GM12801 (cell line): ENCODE measurements around the gene GRIP2.

Experiments used
- TF ChIP-seq, protein P1 (sequence below): IDR thresholded peaks from one replicate; pipeline ENCODE4 v1.5.1; 2011; ENCODE audit warnings: control low read depth; ENCODE audit not compliant: insufficient read length; ENCODE audit errors: extremely low read depth

GRIP2 gene

DNA sequence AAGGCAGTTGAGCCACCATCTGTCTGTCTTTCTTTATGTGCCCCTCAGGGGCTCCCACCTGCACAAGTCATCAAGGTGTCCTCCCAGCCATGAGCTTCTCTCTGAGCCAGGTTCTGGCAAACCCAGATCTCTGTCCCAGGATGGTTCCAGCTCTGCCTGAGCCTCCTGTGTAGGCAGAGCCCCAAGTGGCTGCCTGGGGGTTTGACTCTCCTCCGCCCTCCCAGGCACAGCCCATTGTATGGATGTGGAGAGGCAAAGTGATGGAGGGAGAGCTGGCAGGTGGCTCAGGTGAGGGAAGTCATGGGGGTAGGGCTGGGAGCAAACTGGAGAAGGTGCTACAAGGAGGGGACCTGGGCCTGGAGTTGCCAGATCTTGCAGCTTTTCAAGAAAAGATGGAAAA lies 56.9 kb downstream of the GRIP2 start:
- TF ChIP-seq, protein P1, sequence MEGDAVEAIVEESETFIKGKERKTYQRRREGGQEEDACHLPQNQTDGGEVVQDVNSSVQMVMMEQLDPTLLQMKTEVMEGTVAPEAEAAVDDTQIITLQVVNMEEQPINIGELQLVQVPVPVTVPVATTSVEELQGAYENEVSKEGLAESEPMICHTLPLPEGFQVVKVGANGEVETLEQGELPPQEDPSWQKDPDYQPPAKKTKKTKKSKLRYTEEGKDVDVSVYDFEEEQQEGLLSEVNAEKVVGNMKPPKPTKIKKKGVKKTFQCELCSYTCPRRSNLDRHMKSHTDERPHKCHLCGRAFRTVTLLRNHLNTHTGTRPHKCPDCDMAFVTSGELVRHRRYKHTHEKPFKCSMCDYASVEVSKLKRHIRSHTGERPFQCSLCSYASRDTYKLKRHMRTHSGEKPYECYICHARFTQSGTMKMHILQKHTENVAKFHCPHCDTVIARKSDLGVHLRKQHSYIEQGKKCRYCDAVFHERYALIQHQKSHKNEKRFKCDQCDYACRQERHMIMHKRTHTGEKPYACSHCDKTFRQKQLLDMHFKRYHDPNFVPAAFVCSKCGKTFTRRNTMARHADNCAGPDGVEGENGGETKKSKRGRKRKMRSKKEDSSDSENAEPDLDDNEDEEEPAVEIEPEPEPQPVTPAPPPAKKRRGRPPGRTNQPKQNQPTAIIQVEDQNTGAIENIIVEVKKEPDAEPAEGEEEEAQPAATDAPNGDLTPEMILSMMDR, result no peak

DNA sequence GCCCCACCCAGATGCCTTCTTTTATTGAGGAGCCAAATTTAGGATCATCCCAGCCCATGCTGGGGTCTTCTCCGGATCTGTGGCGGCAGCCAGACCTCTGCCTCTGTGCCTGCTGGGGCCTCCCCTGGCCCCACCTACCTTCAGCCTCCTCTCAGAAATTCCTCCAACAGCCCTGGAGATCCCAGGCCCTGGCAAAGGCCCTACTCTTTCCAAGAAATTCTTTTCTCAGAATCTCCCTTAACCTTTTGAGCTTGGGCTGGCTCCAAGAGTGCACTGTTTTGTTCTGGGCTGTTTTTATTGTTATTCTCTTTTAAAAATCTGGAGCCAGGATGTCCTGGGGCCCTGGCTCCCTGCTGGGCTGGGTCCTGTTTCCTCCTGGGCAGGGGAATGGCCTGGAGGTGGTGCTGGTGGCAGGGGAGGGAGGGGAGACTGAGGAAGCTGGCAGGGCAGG lies 57.8 kb downstream of the GRIP2 start:
- TF ChIP-seq, protein P1, result no peak

DNA sequence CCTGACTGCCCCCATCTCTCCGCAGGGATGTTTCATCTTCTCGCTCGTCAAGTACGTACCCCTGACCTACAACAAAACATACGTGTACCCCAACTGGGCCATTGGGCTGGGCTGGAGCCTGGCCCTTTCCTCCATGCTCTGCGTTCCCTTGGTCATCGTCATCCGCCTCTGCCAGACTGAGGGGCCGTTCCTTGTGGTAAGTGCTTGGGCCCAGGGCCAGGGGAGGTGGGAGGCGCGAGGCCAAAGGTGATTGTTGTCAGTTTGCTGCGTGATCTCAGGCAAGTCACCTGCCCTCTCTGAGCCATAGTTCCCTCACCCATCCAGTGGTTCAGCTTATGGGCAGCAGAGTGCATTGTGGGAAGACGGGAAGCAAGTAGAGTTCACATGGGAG lies 58.5 kb downstream of the GRIP2 start:
- TF ChIP-seq, protein P1, result no peak

DNA sequence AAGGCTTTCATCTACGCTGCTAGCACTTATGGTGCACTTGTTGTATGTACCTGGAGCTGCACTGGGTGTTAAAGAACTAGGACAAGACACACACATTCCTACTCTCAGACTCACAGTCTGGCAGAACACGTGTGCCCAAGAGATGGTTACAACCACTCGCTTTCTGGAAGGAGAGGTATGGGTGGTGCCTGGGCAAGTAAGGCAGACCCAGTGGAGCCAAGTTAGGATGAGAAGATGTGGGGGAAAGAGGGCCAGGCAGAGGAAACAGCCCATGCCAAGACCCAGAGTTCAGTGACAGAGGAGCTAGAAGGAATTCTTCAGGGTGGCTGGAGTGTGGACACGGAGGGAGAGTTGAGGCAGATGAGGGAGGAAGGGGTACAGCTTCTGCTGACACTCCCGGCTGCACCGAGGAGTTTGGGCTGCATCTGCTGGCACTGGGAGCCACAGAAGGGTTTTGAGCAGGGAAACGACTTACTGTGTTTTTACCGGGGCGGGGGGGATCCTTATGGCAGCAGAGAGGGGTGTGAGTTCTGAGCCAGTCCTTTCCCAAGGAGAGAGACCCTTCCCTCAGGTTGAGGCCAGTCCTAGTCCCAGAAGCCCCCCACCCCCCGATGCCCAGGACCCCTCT lies 59.0 kb downstream of the GRIP2 start:
- TF ChIP-seq, protein P1, result no peak

DNA sequence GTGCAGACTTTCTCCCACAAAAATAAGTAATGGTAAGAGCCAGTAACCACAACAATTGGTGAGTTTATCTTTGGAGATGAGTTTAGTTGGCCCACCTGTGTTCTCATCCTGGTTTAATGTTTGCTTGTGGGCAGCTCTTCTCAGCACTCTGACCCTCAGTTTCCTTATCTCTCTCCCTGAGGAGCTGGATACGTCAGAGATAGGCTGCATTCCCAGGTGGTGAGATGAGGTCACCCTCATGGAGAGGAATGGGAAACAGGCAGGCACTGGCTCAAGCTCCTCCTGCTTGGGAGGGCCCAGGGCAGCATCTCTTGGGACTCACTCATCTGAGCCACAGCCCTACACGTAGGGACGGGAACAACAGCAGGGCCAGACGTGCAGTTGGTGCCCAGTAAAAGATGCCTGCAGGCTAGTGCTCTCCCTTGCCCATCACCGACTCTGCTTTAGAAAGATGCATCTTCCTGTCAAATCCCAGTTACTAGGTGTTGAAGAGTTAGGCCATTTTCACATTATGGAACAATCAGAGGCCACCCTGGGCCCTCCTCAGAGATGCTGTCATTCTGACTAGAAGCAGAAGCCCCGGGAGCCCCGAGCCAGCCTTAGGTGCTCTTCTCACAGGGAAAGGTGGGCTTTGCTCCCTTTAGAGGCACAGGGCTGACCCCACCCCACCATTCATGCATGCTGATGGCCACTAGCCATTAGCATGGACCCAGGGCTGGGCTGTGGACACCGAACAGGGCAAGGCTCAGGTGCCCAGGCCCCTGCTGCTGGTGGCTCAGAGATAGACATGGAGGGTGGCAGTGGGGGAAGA lies 59.7 kb downstream of the GRIP2 start:
- TF ChIP-seq, protein P1, result no peak

DNA sequence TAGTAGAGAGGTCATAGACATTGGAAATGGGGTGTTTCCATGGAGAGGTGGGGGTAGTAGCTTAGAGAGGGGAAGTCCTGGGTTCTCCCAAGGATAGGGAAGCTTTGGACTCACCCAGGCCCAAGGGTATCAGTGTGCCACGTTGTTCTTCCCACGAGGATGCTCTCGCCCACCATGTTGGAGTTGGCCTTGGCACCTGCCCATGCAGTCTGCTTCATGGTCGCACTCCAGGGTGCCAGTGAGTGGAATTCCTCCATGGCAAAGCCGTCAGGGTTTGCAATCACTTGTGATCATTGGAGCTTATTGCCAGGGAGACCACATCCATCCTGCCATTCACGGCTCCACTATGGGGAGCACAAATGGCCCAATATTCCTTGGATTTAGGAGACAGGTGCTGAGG lies 60.6 kb downstream of the GRIP2 start:
- TF ChIP-seq, protein P1, result no peak

DNA sequence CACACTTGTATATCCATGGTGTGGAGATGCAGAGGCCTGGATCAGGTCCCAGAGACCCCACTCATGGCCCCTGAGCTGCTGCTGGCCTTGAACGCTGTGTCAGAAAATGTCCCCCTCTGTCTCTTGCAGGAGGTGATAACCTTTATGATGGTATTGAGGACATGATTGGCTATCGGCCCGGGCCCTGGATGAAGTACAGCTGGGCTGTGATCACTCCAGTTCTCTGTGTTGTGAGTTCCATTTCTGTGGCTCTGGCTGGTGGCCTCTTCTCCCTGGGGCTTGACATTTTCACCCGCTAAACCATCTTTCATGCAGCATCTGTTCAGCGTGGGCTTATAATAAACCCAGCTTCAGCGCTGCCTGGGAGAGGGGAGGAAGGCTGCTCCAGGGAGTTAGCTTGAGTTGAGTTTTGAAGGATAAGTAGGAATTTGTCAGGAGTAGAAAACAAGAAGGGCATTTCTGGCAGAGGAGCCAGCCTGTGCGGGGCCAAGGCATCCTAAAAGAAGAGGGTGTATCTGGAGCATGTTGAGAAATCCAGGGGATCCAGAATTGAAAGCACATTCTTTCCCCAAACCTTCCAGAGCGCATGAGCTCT lies 61.1 kb downstream of the GRIP2 start:
- TF ChIP-seq, protein P1, result no peak
